CD4-positive, alpha-beta T cell treated with Interleukin-6 for 4 hours (primary cell): ENCODE measurements around the gene ANKRD12.

Experiments
- DNase-seq: peaks from one replicate; pipeline ENCODE4 v3.0.0-alpha.2; 2020; ENCODE audit warnings: mixed read lengths

The ANKRD12 gene

DNA sequence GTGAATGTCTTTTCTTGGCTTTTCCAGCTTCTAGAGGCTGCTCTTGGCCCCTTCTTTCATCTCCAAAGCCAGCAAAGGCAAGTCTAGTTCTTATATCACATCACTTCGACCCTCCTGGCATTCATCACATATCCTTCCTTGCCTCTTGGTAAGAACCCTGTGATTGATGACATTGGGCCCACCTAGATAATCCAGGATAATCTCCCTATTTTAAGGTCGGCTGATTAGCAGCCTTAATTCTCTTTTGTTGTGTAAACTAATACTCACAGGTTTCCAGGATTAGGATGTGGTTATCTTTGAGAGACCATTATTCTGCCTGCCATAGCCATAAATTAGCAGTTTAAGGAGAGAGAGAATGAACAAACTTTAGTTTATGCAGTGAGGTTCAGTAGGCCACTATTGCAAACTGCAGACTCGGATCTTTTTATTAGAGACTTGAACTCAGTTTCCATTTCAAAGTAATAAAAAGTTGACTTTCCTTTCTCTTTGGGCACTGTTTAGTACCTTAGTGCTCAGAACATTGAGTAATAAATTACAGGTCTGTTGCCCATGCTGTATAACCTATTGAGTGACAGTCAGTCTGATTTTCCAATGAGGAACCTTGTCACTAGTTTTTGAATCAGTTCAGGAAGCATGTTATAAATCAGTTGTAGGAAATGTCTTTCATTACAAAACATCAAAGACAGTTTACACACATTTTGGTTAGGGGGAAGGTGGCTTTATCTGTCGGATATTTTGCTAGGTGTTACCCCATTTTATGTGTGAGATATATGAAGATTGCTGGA lies 29.6 kb upstream of the ANKRD12 start:
- DNase-seq: no peak

- peak; percentile 17 for DNase-seq
Observed at GRCh38 chr18:9108911-9109310, 27.7 kb upstream of the ANKRD12 start.

GRCh38 chr18:9109523-9109922 lies 27.1 kb upstream of the ANKRD12 start:
- DNase-seq: no peak

DNA sequence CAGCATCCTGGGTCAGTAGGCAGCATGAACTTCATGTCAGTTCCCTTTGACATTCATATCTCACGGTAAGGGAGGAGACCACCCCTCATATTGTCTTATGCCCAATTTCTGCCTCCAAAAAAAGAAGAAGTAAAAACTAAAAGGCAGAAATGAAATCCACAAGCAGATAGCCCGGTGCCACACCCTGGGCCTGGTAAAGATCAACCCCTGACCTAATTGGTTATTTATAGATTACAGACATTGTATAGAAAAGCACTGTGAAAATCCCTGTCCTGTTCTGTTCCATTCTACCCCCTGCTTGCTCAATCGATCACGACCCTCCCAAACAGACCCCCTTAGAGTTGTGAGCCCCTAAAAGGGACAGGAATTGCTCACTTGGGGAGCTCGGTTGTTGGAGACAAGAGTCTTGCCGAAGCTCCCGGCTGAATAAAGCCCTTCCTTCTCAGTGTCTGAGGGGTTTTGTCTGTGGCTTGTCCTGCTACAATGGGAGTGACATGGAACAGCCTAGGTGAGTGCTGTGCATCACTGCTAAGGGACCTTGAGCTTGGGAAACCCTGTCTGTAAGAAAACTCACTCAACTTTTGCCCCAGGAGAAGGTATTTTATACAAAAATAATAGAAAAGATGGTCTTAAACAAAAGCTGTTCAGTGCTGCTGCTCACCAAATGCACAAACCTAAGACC lies 23.0 kb upstream of the ANKRD12 start:
- DNase-seq: no peak

- DNase-seq: no peak
Observed at GRCh38 chr18:9115984-9116383, 20.6 kb upstream of the ANKRD12 start.

GRCh38 chr18:9117980-9118841 lies 18.4 kb upstream of the ANKRD12 start:
- no peak for DNase-seq

GRCh38 chr18:9120796-9121195 lies 15.8 kb upstream of the ANKRD12 start:
- DNase-seq: peak; percentile 44

GRCh38 chr18:9123520-9123919 lies 13.1 kb upstream of the ANKRD12 start:
- DNase-seq: no peak

DNA sequence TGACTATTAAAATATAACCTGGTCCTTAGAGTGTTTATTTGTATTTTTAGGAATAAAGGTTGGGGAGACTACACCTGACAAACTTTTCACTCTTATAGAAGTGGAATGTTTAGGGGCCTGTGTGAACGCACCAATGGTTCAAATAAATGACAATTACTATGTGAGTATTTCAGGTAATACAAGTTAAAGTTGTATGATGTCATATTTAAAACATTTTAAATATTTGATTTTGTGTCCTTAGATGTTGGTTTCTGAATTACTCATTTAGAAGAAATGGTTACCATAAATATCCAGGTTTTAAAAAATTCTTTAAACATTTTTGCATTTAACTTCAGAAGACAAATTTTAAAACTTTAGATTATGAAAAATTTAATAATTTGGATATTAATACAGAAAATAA lies 11.8 kb upstream of the ANKRD12 start:
- DNase-seq: no peak

GRCh38 chr18:9126337-9126736 lies 10.2 kb upstream of the ANKRD12 start:
- no peak for DNase-seq

DNA sequence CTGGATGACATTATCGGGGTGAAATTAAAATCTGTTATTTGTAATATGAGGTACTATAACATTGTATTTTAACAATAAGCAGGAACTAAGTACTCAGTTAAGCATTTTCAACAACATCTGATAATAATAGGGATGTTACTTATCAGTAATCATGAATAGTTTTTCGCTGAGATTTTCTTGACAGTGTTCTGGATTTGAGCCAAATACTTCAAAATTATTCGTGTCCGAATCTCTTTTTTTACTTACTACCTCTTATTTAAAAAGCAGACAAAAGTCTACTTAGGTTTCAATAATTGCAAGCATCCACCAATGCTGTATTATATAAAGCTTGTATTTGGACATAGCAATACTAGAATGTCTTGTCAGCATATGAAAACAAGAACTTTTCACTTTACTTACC lies 6.4 kb upstream of the ANKRD12 start:
- DNase-seq: no peak

DNA sequence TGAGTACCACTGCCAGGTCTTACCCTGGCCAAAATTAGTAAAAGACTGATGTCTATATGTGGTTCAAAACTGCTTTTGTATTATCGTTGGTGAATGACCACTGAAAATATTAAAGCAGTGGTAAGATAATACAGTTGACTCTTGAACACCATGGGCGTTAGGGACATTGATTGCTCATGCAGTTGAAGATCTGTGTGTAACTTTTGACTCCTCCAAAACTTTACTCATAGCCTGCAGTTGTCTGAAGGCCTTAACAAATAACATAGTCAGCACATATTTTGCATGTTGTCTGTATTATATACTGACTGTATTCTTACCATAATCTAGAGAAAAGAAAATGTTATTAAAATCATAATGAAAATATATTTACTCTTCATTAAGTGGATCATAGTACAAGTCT lies 5.8 kb upstream of the ANKRD12 start:
- no peak for DNase-seq

DNA sequence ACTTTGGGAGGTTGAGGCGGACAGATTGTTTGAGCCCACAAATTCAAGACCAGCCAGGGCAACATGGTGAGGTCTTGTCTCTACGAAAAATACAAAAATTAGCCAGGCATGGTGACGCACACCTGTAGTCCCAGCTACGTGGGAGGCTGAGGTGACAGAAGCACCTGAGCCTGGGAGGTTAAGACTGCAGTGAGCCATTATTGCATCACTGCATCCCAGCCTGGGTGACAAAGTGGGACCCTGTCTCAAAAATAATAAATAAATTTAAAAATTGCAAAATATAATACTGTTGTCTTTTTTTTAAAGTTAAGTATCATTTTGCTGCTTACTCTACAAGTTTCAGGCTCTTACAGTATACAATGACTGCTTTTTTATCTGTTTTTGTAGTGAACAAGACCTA lies 4.0 kb upstream of the ANKRD12 start:
- DNase-seq: no peak

- DNase-seq: no peak
Observed at GRCh38 chr18:9133225-9133624, 3.4 kb upstream of the ANKRD12 start.

- no peak for DNase-seq
Observed at GRCh38 chr18:9135081-9135911, 1.3 kb upstream of the ANKRD12 start.

- peak; percentile 69 for DNase-seq
Observed at GRCh38 chr18:9135912-9136314, 668 bp upstream of the ANKRD12 start.

- DNase-seq: peak; percentile 83
Observed at GRCh38 chr18:9137168-9138066, 836 bp downstream of the ANKRD12 start.

DNA sequence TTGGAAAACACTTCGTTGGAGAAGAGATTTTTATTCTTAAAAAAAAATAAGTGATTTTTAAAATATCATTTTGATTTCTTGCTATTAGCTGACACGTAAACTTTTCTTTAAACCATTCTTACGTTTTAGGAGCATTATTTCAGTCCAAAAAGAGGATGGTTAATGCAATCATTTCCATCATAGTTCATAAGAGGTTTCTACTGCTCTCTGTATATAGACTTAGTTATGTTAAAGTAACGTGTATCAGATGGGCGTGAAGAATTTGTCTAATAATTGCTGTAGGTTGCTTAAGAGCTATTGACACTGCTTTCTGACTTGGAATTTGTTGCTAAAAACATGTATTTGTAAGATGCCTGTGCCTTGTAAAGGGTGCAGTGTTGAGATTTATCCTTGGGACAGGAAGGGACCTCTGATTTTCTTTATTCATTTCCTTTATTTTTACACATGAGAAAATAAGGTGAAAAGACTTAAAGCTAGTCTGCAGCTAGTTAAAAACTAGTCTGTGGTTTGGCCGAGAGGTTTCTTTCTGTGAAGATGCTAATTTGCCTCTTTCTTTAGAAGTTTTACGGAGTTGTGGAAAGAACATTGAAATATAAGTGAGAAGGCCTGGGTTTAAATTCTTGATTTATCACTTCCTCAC lies 2.9 kb downstream of the ANKRD12 start:
- no peak for DNase-seq

DNA sequence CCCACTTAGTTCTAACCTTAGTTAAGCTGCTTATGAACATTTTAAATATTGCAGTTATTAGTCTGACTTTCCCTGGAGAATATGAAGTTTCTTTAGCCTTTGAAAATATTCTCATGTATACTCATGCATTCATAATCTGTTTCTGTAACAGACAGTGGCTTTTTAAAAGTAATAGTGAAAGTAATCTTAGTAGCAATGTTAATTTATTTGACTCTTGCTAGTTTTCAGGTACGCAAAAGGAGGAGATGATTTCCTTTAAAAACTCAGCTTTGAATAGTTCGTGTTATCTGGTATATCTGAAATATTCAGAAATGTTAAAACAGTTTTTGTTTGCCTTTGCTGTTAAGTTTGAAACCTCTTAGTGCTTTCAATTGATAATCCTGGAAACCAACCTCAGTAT lies 3.8 kb downstream of the ANKRD12 start:
- DNase-seq: no peak

- DNase-seq: no peak
Observed at GRCh38 chr18:9140984-9141383, 4.4 kb downstream of the ANKRD12 start.

GRCh38 chr18:9146224-9146623 lies 9.6 kb downstream of the ANKRD12 start:
- DNase-seq: no peak
